DOHH2 (cell line): ENCODE measurements around the gene ADGRB2.

Experiments
- H3F3A ChIP-seq: fragments of 200-600 bp; sonication (generic), shearing (Covaris generic); 2 replicates; pipeline ENCODE4 v1.6.0; 2016; ENCODE audit warnings: antibody characterized with exemption, mild to moderate bottlenecking; ENCODE audit not compliant: control insufficient read depth, insufficient read depth
- H3K27ac ChIP-seq: fragments of 200-600 bp; sonication (generic); 2 replicates; pipeline ENCODE4 v1.5.1; 2014; ENCODE audit warnings: low read depth, mild to moderate bottlenecking, low read length, moderate library complexity
- H3K27me3 ChIP-seq: fragments of 200-600 bp; sonication (generic); 2 replicates; pipeline ENCODE4 v1.6.1; 2014; ENCODE audit warnings: mild to moderate bottlenecking, low read length, mixed read lengths; ENCODE audit not compliant: control insufficient read depth
- H3K36me3 ChIP-seq: fragments of 200-600 bp; sonication (generic); 2 replicates; pipeline ENCODE4 v1.6.1; 2014; ENCODE audit warnings: mild to moderate bottlenecking, low read length, moderate library complexity, mixed read lengths; ENCODE audit not compliant: control insufficient read depth
- H3K4me1 ChIP-seq: fragments of 200-600 bp; sonication (generic); 2 replicates; pipeline ENCODE4 v1.6.1; 2014; ENCODE audit warnings: mild to moderate bottlenecking, low read length, mixed read lengths; ENCODE audit not compliant: control insufficient read depth
- H3K4me2 ChIP-seq: fragments of 200-600 bp; sonication (generic); 2 replicates; pipeline ENCODE4 v1.6.0; 2014; ENCODE audit warnings: mild to moderate bottlenecking, low read length, moderate library complexity
- H3K4me3 ChIP-seq: fragments of 200-600 bp; sonication (generic); 2 replicates; pipeline ENCODE4 v1.5.1; 2014; ENCODE audit warnings: mild to moderate bottlenecking, low read length, mixed read lengths
- H3K79me2 ChIP-seq: fragments of 200-600 bp; sonication (generic); 2 replicates; pipeline ENCODE4 v1.6.1; 2014; ENCODE audit warnings: mild to moderate bottlenecking, low read length, mixed read lengths; ENCODE audit not compliant: control insufficient read depth
- H3K9me2 ChIP-seq: fragments of 200-600 bp; sonication (generic); replicated peaks from 2 replicates; pipeline ENCODE4 v1.6.1; 2014; ENCODE audit warnings: mild to moderate bottlenecking, low read length, mixed read lengths; ENCODE audit not compliant: control insufficient read depth
- H3K9me3 ChIP-seq: fragments of 200-600 bp; sonication (generic); 2 replicates; pipeline ENCODE4 v1.6.1; 2014; ENCODE audit warnings: antibody characterized with exemption, low read length, mixed read lengths; ENCODE audit not compliant: control insufficient read depth, insufficient read depth
- H4K20me1 ChIP-seq: fragments of 200-600 bp; sonication (generic); 2 replicates; pipeline ENCODE4 v1.6.0; 2014; ENCODE audit warnings: low read depth, mild to moderate bottlenecking, antibody characterized with exemption, low read length, moderate library complexity; ENCODE audit not compliant: control insufficient read depth, insufficient read depth
- CTCF ChIP-seq: fragments of 200-600 bp; sonication (generic); IDR thresholded peaks from one replicate; pipeline ENCODE4 v1.5.1; 2014; ENCODE audit warnings: antibody characterized with exemption, mild to moderate bottlenecking, low read depth, low read length; ENCODE audit not compliant: poor library complexity, severe bottlenecking
- EZH2phosphoT487 ChIP-seq: fragments of 200-600 bp; sonication (generic); IDR thresholded peaks from 2 replicates; pipeline ENCODE4 v1.6.1; 2017; ENCODE audit warnings: borderline replicate concordance, mild to moderate bottlenecking, antibody characterized with exemption, low read length, moderate library complexity, mixed read lengths

The ADGRB2 gene

GRCh38 chr1:31779687-31780086 lies 15.5 kb upstream of the ADGRB2 start:
- Histone ChIP-seq H3K4me1 (peaks cover 16% of the 10 kb centered on the region), H3K27ac (no peak overlapping the region), H3K27me3 (peaks cover 27% of the 10 kb centered on the region), H3F3A (peaks cover 2% of the 10 kb centered on the region; the same call in 1 of the 2 replicates), H3K4me3 (no peak overlapping the region), H3K36me3 (no peaks in the 10 kb centered on the region), H4K20me1 (no peaks in the 10 kb centered on the region), H3K9me2 (no peaks in the 10 kb centered on the region), H3K9me3 (no peaks in the 10 kb centered on the region), H3K79me2 (no peaks in the 10 kb centered on the region), H3K4me2 (no peak overlapping the region)
- TF ChIP-seq EZH2phosphoT487 = no peak
- TF ChIP-seq CTCF = no peak

- H3K4me2 ChIP-seq = no peak overlapping the region
- H3K27ac ChIP-seq = no peak overlapping the region
- peaks cover 8% of the 10 kb centered on the region for H3K4me1 ChIP-seq
- H4K20me1 ChIP-seq = no peaks in the 10 kb centered on the region
- H3K4me3 ChIP-seq = no peak overlapping the region
- H3K9me3 ChIP-seq = no peaks in the 10 kb centered on the region
- H3F3A ChIP-seq = peaks cover 2% of the 10 kb centered on the region; the same call in 1 of the 2 replicates
- no peaks in the 10 kb centered on the region for H3K79me2 ChIP-seq
- no peaks in the 10 kb centered on the region for H3K9me2 ChIP-seq
- TF ChIP-seq EZH2phosphoT487 = no peak
- no peak for TF ChIP-seq CTCF
- H3K36me3 ChIP-seq = no peaks in the 10 kb centered on the region
- H3K27me3 ChIP-seq = peaks cover 34% of the 10 kb centered on the region
These were observed 14.8 kb upstream of the ADGRB2 start for GRCh38 chr1:31778763-31779488.

- H3K9me2 ChIP-seq = no peaks in the 10 kb centered on the region
- H3K4me3 ChIP-seq = no peak overlapping the region
- no peaks in the 10 kb centered on the region for H3K9me3 ChIP-seq
- H3K27me3 ChIP-seq = peaks cover 58% of the 10 kb centered on the region
- H3K36me3 ChIP-seq = no peaks in the 10 kb centered on the region
- 0 out of 2 replicates have a peak, but pooled peaks cover 3% of the 10 kb centered on the region for H4K20me1 ChIP-seq
- H3K27ac ChIP-seq = no peak overlapping the region
- peaks cover 2% of the 10 kb centered on the region; the same call in 1 of the 2 replicates for H3F3A ChIP-seq
- no peak for TF ChIP-seq CTCF
- no peak for TF ChIP-seq EZH2phosphoT487
- no peak overlapping the region for H3K4me2 ChIP-seq
- H3K79me2 ChIP-seq = no peaks in the 10 kb centered on the region
- peaks cover 18% of the 10 kb centered on the region for H3K4me1 ChIP-seq
These were observed 12.4 kb upstream of the ADGRB2 start for GRCh38 chr1:31776516-31776915.
